Gastrocnemius medialis (tissue), 4 donors: ENCODE results near the gene FTSJ1.

ENCODE experiments used
- POLR2A ChIP-seq, 2 donors: fragments of 450-650 bp; IDR thresholded peaks; one replicate each; pipeline ENCODE4 v1.6.1; 2017; ENCODE audit warnings: antibody characterized with exemption in 2 of 2, mild to moderate bottlenecking in 2 of 2, moderate library complexity in 2 of 2
- TF ChIP-seq, protein P1 (sequence below), 5 experiments: fragments of 450-650 bp in 3 of 5; fragments of 200-600 bp in 2 of 5; sonication (generic) in 2 of 5; IDR thresholded peaks in 4 of 5; conservative IDR thresholded peaks in 1 of 5; 1 replicate in 4 of 5; 2 replicates in 1 of 5; pipeline ENCODE4 v1.5.1; 2016 to 2019; ENCODE audit warnings: antibody characterized with exemption in 5 of 5, mild to moderate bottlenecking in 3 of 5, moderate library complexity in 3 of 5

DNA sequence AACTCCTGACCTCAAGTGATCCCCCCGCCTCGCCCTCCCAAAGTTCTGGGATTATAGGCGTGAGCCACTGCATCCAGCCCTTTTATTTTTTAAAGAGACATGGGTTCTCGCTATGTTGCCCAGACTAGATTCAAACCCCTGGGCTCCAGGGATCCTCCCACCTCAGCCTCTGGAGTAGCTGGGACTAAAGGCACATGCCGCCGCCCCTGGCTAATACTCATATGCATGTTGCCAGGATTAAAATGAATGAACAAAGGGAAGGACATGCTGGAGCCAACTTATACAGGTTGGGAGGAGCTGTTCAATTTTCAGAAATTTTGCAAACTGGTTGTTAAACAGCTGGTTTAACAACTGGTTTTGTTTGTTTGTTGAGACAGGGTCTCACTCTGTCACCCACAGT, 1.4 kb upstream of the FTSJ1 start:
- TF ChIP-seq, protein P1, sequence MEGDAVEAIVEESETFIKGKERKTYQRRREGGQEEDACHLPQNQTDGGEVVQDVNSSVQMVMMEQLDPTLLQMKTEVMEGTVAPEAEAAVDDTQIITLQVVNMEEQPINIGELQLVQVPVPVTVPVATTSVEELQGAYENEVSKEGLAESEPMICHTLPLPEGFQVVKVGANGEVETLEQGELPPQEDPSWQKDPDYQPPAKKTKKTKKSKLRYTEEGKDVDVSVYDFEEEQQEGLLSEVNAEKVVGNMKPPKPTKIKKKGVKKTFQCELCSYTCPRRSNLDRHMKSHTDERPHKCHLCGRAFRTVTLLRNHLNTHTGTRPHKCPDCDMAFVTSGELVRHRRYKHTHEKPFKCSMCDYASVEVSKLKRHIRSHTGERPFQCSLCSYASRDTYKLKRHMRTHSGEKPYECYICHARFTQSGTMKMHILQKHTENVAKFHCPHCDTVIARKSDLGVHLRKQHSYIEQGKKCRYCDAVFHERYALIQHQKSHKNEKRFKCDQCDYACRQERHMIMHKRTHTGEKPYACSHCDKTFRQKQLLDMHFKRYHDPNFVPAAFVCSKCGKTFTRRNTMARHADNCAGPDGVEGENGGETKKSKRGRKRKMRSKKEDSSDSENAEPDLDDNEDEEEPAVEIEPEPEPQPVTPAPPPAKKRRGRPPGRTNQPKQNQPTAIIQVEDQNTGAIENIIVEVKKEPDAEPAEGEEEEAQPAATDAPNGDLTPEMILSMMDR (IDR thresholded peaks at IDR 0.05 in 4 of 5, conservative IDR thresholded peaks at IDR 0.05 in 1 of 5), result no peak
- no peak for TF ChIP-seq POLR2A (IDR thresholded peaks at IDR 0.05)
